Activated T-cell treated with anti-CD3 and anti-CD28 coated beads, Interleukin-2, amount 50 U/mL, for 24 hours (primary cell): ENCODE results near the gene TP53BP2.
A peak's percentile ranks its signal among the peaks of the same experiment; 100 is the strongest.

Experiments used
- DNase-seq: peaks from one replicate; pipeline ENCODE4 v3.0.0-alpha.2; 2020
- H3K27ac Mint-ChIP-seq: 2 replicates; pipeline ENCODE4 v1.8.0; 2020; ENCODE audit warnings: mild to moderate bottlenecking, mixed read lengths
- H3K27me3 Mint-ChIP-seq: 2 replicates; pipeline ENCODE4 v1.8.0; 2020; ENCODE audit warnings: mixed read lengths
- H3K36me3 Mint-ChIP-seq: 2 replicates; pipeline ENCODE4 v1.8.0; 2020; ENCODE audit warnings: low read depth, mixed read lengths
- H3K4me1 Mint-ChIP-seq: 2 replicates; pipeline ENCODE4 v1.8.0; 2020; ENCODE audit warnings: low read depth, mixed read lengths
- H3K4me3 Mint-ChIP-seq: 2 replicates; pipeline ENCODE4 v1.8.0; 2020; ENCODE audit warnings: mild to moderate bottlenecking, moderate library complexity, mixed read lengths
- H3K9me3 Mint-ChIP-seq: 2 replicates; pipeline ENCODE4 v1.8.0; 2020; ENCODE audit warnings: mixed read lengths

The TP53BP2 gene

DNA sequence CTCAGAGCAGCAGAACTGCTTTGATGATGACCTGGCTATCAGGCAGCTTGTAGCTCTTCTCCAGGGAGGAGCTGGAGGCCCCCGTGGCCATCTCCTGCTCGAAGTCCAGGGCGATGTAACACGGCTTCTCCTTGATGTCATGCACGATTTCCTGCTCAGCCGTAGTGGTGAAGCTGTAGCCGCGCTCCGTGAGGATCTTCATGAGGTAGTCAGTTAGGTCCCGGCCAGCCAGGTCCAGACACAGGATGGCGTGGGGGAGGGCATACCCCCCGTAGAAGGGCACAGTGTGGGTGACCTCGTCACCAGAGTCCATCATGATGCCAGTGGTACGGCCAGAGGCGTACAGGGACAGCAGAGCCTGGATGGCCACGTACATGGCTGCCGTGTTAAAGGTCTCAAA lies 18.3 kb upstream of the TP53BP2 start:
- H3K9me3 Mint-ChIP-seq = no peaks in the 10 kb centered on the region
- no peak overlapping the region for H3K27ac Mint-ChIP-seq
- H3K27me3 Mint-ChIP-seq = peaks cover 11% of the 10 kb centered on the region
- no peak overlapping the region for H3K4me3 Mint-ChIP-seq
- H3K4me1 Mint-ChIP-seq = no peaks in the 10 kb centered on the region
- no peak for DNase-seq
- no peaks in the 10 kb centered on the region for H3K36me3 Mint-ChIP-seq

DNA sequence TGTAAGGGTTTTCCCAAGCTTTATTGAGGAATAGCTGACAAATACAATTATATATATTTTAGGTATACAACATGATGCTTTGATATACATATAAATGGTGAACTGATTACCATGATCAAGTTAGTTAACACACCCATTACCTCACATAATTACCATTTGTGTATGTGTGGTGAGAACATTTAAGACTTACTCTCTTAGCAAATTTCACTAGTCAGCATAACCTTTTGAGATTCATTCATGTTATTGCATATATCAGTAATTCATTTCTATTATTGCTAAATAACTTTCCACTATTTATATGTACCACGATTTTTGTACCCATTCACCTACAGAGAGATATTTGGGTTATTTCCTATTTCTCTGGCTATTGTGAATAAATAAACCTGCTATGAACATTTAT lies 16.2 kb upstream of the TP53BP2 start:
- H3K27ac Mint-ChIP-seq = no peak overlapping the region
- DNase-seq = no peak

DNA sequence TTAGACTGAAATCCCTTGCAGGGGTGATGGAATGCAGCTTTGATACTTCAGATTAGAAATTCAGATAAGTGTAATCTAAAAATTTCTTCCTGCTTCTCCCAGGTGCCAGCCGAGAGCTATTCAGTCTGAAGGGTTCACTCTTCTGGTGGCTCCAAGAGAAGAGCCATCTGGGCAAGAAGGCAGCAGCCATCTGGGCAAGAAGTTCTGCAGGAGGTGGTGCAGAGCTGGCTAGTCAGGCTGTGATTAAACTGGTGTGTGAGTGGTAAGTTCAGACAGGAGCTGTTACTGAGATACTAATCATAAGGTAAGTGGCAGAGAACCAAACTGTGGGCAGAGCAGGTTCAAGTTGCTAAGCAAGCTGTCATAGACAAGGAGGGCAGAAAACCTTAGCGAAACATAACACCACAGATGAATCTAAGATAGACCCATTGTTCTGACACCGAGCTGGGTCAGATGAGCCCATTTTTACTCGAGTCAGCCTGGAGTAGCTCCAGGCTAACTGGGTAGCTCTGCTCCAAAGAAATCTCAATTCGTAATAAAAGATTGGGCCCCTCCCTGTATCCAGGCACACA lies 14.4 kb upstream of the TP53BP2 start:
- no peaks in the 10 kb centered on the region for H3K4me1 Mint-ChIP-seq
- H3K27me3 Mint-ChIP-seq = no peaks in the 10 kb centered on the region
- no peak for DNase-seq
- H3K27ac Mint-ChIP-seq = no peak overlapping the region
- H3K4me3 Mint-ChIP-seq = no peak overlapping the region
- no peaks in the 10 kb centered on the region for H3K9me3 Mint-ChIP-seq
- H3K36me3 Mint-ChIP-seq = no peaks in the 10 kb centered on the region

More for the DNA sequence above, 16.2 kb upstream of the TP53BP2 start:
- Mint-ChIP-seq H3K27me3 (peaks cover 3% of the 10 kb centered on the region), H3K9me3 (no peaks in the 10 kb centered on the region), H3K4me3 (no peak overlapping the region), H3K4me1 (no peaks in the 10 kb centered on the region), H3K36me3 (no peaks in the 10 kb centered on the region)

GRCh38 chr1:223859058-223859457 lies 13.3 kb upstream of the TP53BP2 start:
- Mint-ChIP-seq H3K4me3 (no peak overlapping the region), H3K9me3 (no peaks in the 10 kb centered on the region), H3K27me3 (no peaks in the 10 kb centered on the region), H3K27ac (no peak overlapping the region), H3K4me1 (no peaks in the 10 kb centered on the region), H3K36me3 (no peaks in the 10 kb centered on the region)
- DNase-seq = no peak

- Mint-ChIP-seq H3K27ac (no peak overlapping the region), H3K4me1 (no peaks in the 10 kb centered on the region), H3K27me3 (no peaks in the 10 kb centered on the region), H3K4me3 (no peak overlapping the region), H3K36me3 (no peaks in the 10 kb centered on the region), H3K9me3 (no peaks in the 10 kb centered on the region)
- DNase-seq = no peak
These were observed 10.6 kb upstream of the TP53BP2 start for GRCh38 chr1:223856386-223856785.

GRCh38 chr1:223853748-223854147 lies 8.0 kb upstream of the TP53BP2 start:
- H3K27me3 Mint-ChIP-seq = peaks cover 3% of the 10 kb centered on the region
- H3K9me3 Mint-ChIP-seq = no peaks in the 10 kb centered on the region
- no peak overlapping the region for H3K27ac Mint-ChIP-seq
- H3K36me3 Mint-ChIP-seq = no peaks in the 10 kb centered on the region
- H3K4me3 Mint-ChIP-seq = no peak overlapping the region
- H3K4me1 Mint-ChIP-seq = peaks cover 5% of the 10 kb centered on the region
- DNase-seq = no peak

GRCh38 chr1:223853275-223853674 lies 7.5 kb upstream of the TP53BP2 start:
- Mint-ChIP-seq H3K36me3 (no peaks in the 10 kb centered on the region), H3K4me1 (peaks cover 5% of the 10 kb centered on the region), H3K4me3 (no peak overlapping the region), H3K27me3 (peaks cover 3% of the 10 kb centered on the region), H3K9me3 (no peaks in the 10 kb centered on the region), H3K27ac (no peak overlapping the region)
- DNase-seq = no peak

GRCh38 chr1:223852337-223852736 lies 6.6 kb upstream of the TP53BP2 start:
- H3K27ac Mint-ChIP-seq = no peak overlapping the region

GRCh38 chr1:223849352-223850254 lies 3.9 kb upstream of the TP53BP2 start:
- Mint-ChIP-seq H3K27me3 (peaks cover 3% of the 10 kb centered on the region), H3K27ac (no peak overlapping the region), H3K4me1 (peaks cover 21% of the 10 kb centered on the region), H3K9me3 (peaks cover 2% of the 10 kb centered on the region), H3K4me3 (no peak overlapping the region), H3K36me3 (peaks cover 6% of the 10 kb centered on the region)
- no peak for DNase-seq

More at GRCh38 chr1:223852337-223852736, 6.6 kb upstream of the TP53BP2 start:
- Mint-ChIP-seq H3K27me3 (peaks cover 3% of the 10 kb centered on the region), H3K36me3 (no peaks in the 10 kb centered on the region), H3K4me3 (no peak overlapping the region), H3K9me3 (peaks cover 2% of the 10 kb centered on the region), H3K4me1 (peaks cover 12% of the 10 kb centered on the region)
- no peak for DNase-seq

GRCh38 chr1:223848536-223848935 lies 2.8 kb upstream of the TP53BP2 start:
- peaks cover 29% of the 10 kb centered on the region for H3K4me1 Mint-ChIP-seq
- DNase-seq = no peak
- peaks cover 3% of the 10 kb centered on the region for H3K27me3 Mint-ChIP-seq
- H3K27ac Mint-ChIP-seq = peak overlapping the region; percentile 14
- peaks cover 15% of the 10 kb centered on the region for H3K36me3 Mint-ChIP-seq
- H3K4me3 Mint-ChIP-seq = no peak overlapping the region
- peaks cover 2% of the 10 kb centered on the region for H3K9me3 Mint-ChIP-seq

- peaks cover 33% of the 10 kb centered on the region for H3K4me1 Mint-ChIP-seq
- H3K4me3 Mint-ChIP-seq = no peak overlapping the region
- peaks cover 3% of the 10 kb centered on the region for H3K27me3 Mint-ChIP-seq
- H3K36me3 Mint-ChIP-seq = peaks cover 15% of the 10 kb centered on the region
- no peak for DNase-seq
- H3K27ac Mint-ChIP-seq = peak overlapping the region; percentile 15
- H3K9me3 Mint-ChIP-seq = peaks cover 2% of the 10 kb centered on the region
These were observed 2.1 kb upstream of the TP53BP2 start for GRCh38 chr1:223847781-223848345.

DNA sequence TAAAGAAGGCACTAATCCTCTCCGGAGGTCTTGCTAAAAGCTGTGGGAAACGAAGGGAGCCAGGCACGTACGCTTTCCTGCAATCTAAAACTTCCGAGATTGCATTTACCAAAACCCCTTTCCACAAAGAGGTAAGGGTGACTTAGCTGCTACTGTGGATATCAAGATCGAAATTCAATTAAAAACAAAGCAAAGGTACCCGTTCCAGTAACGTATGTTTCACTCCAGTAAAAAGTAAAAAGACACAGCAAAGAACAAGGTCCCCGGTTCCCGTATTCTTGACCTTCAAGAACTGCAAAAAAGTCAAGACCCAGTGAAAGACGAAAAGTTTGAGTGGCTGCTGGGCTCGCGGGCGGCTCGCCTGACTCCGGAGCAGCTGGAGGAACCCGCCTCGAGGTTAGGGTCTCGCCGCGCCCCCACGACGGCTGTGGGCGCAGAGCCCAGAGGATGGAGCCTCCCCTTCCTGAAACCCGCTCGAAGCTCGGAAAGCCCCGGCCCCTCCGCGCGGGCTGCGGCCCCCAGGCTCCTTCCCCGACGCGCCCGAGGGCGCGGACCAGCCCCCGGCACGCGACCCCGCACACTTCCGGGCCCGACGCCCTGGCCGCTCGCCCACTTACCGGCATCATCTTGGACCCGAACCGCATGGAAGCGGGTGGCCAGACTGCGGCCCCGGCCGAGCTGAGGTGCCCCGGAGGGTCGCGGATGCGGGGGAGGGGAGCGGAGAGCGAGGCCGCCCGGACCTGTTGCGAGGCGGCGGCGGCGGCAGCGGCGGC lies 524 bp downstream of the TP53BP2 start:
- peak; percentile 77 for DNase-seq
- Mint-ChIP-seq H3K36me3 (peaks cover 16% of the 10 kb centered on the region), H3K27ac (peak overlapping the region; percentile 99), H3K4me1 (peaks cover 48% of the 10 kb centered on the region), H3K9me3 (peaks cover 2% of the 10 kb centered on the region), H3K27me3 (peaks cover 2% of the 10 kb centered on the region), H3K4me3 (peak overlapping the region; percentile 96)

GRCh38 chr1:223844787-223845036 lies 1.0 kb downstream of the TP53BP2 start:
- Mint-ChIP-seq H3K9me3 (peaks cover 2% of the 10 kb centered on the region), H3K36me3 (peaks cover 20% of the 10 kb centered on the region), H3K4me1 (peaks cover 51% of the 10 kb centered on the region), H3K4me3 (peak overlapping the region; percentile 96), H3K27me3 (no peaks in the 10 kb centered on the region), H3K27ac (peak overlapping the region; percentile 99)
- DNase-seq = peak; percentile 75

- peaks cover 20% of the 10 kb centered on the region for H3K36me3 Mint-ChIP-seq
- H3K9me3 Mint-ChIP-seq = peaks cover 2% of the 10 kb centered on the region
- no peak for DNase-seq
- H3K27ac Mint-ChIP-seq = peak overlapping the region; percentile 99
- peak overlapping the region; percentile 96 for H3K4me3 Mint-ChIP-seq
- peaks cover 48% of the 10 kb centered on the region for H3K4me1 Mint-ChIP-seq
- no peaks in the 10 kb centered on the region for H3K27me3 Mint-ChIP-seq
These were observed 1.6 kb downstream of the TP53BP2 start for GRCh38 chr1:223843934-223844786.
